MCF 10A (cell line): ENCODE results near the gene LRTM2. TPM values are rescaled to one million over a fixed set of nuclear protein-coding genes. Genes with fewer than 3 reads are reported as not detected.

Experiments used
- BruUV-seq: library from RNA; stranded (reverse); fragments of 400-500 nt; replicated peaks from 2 replicates; lab custom pipeline; 2021; lab: Mats Ljungman, UMichigan
- CTCF ChIA-PET: fragments of 300-600 bp; sonication (Branson Sonifier 250); formaldehyde crosslinking; extraction: SDS; loops from one replicate; lab custom pipeline; 2021; ENCODE audit warnings: antibody characterized with exemption, inconsistent platforms; lab: Yijun Ruan, JAX
- POLR2A ChIA-PET: fragments of 300-600, 350-650 bp; sonication (Branson Sonifier 250); formaldehyde crosslinking; extraction: SDS; loops from one replicate; lab custom pipeline; 2020; ENCODE audit warnings: antibody characterized with exemption, inconsistent platforms; lab: Yijun Ruan, JAX
- DNase-seq: peaks from one replicate; pipeline ENCODE4 v3.0.0-alpha.2; 2018; ENCODE audit not compliant: unreplicated experiment
- H3K27ac Mint-ChIP-seq: one replicate; pipeline ENCODE4 v1.8.0; 2022; ENCODE audit warnings: mild to moderate bottlenecking, low read depth, mixed read lengths; ENCODE audit not compliant: unreplicated experiment
- H3K27me3 Mint-ChIP-seq: one replicate; pipeline ENCODE4 v1.8.0; 2022; ENCODE audit warnings: mixed read lengths; ENCODE audit not compliant: insufficient read depth, unreplicated experiment
- H3K36me3 Mint-ChIP-seq: one replicate; pipeline ENCODE4 v1.8.0; 2022; ENCODE audit warnings: mild to moderate bottlenecking, moderate library complexity, mixed read lengths; ENCODE audit not compliant: insufficient read depth, unreplicated experiment
- H3K4me1 Mint-ChIP-seq: one replicate; pipeline ENCODE4 v1.8.0; 2022; ENCODE audit warnings: mixed read lengths; ENCODE audit not compliant: insufficient read depth, unreplicated experiment
- H3K4me3 Mint-ChIP-seq: one replicate; pipeline ENCODE4 v1.8.0; 2022; ENCODE audit warnings: mild to moderate bottlenecking, moderate library complexity, mixed read lengths; ENCODE audit not compliant: unreplicated experiment
- H3K9me3 Mint-ChIP-seq: one replicate; pipeline ENCODE4 v1.8.0; 2022; ENCODE audit warnings: mixed read lengths; ENCODE audit not compliant: unreplicated experiment
- CTCF ChIP-seq: fragments of 200-600 bp; IDR thresholded peaks from one replicate; pipeline ENCODE4 v1.8.0; 2022; ENCODE audit warnings: antibody characterized with exemption, mild to moderate bottlenecking; ENCODE audit not compliant: unreplicated experiment
- intact Hi-C: fragments of 100-400 bp; cut with micrococcal nuclease; formaldehyde crosslinking; loops from 2 replicates; pipeline ENCODE4 v1.14.1; 2022
- total RNA-seq: library from RNA; stranded (reverse); gene quantifications from 2 replicates; pipeline ENCODE4 v1.2.3, GENCODE V29; 2022

LRTM2 gene
- total RNA-seq, 1 experiment from 2014 or later: not detected

GRCh38 chr12:1881301-1881700 lies 60.9 kb downstream of the LRTM2 start:
- intact Hi-C loops: no loop called here
- Mint-ChIP-seq H3K4me1 (no peaks in the 10 kb centered on the region), H3K27ac (no peak overlapping the region), H3K4me3 (no peak overlapping the region), H3K9me3 (no peaks in the 10 kb centered on the region), H3K27me3 (peaks cover 55% of the 10 kb centered on the region), H3K36me3 (no peaks in the 10 kb centered on the region)
- TF ChIP-seq CTCF: no peak
- ChIA-PET CTCF (interaction anchor here (0.7 kb wide), 1 partner anchor 438 kb away, joined by 3 read pairs; no protein-coding TSS in a partner anchor), POLR2A (interaction anchor here (1.2 kb wide), 1 partner anchor 12 kb away, joined by 3 read pairs; no protein-coding TSS in a partner anchor)
- DNase-seq: no peak
- BruUV-seq: no TSS peak

DNA sequence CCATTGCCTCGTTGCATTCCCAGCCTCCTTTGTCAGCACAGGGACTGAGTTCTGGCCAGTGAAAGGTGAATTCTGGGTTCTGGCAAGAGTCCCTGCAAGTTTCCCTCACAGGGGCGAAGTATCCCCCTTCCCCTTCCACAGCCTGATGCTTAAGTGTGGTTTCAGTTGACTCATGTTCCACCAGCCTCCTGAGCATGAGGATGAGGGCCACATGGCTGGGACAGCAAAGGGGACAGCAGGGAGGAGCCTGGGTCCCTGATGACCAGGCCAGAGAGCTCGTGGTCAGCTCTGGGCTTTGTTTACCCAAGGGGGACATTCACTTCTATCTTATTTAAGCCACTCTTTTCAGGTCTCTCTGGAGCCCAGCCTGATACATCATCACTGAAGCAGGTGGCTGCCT lies 61.6 kb downstream of the LRTM2 start:
- no peaks in the 10 kb centered on the region for H3K36me3 Mint-ChIP-seq
- ChIA-PET POLR2A (no interaction called here), CTCF (interaction anchor here (0.7 kb wide), 1 partner anchor 438 kb away, joined by 3 read pairs; no protein-coding TSS in a partner anchor)
- H3K4me1 Mint-ChIP-seq: no peaks in the 10 kb centered on the region
- peaks cover 55% of the 10 kb centered on the region for H3K27me3 Mint-ChIP-seq
- no TSS peak for BruUV-seq
- intact Hi-C loops: no loop called here
- H3K4me3 Mint-ChIP-seq: no peak overlapping the region
- no peak for TF ChIP-seq CTCF
- H3K9me3 Mint-ChIP-seq: no peaks in the 10 kb centered on the region
- H3K27ac Mint-ChIP-seq: no peak overlapping the region
- DNase-seq: no peak

DNA sequence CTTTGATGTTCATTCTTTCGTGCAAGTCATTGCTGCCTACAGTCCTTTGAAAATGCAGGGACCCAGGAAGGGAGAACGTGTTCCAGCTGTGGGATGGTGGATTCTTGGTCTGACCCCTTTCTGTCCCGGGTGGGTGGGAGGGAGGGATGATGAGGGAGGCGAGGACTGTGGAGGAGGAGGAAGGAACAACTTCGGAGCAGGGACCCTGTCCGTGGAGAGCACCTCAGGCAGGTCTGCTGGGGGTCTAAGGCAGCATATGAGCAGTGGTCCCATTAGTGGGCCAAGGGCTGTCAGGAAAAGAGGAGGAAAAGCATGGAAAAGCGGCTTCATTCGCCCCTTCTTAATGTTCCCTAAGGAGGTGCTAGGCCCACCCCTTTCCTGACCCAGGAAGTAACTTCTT lies 62.0 kb downstream of the LRTM2 start:
- H3K27ac Mint-ChIP-seq: no peak overlapping the region
- intact Hi-C loops: no loop called here
- peaks cover 55% of the 10 kb centered on the region for H3K27me3 Mint-ChIP-seq
- ChIA-PET POLR2A (no interaction called here), CTCF (no interaction called here)
- DNase-seq: no peak
- H3K9me3 Mint-ChIP-seq: no peaks in the 10 kb centered on the region
- no peaks in the 10 kb centered on the region for H3K36me3 Mint-ChIP-seq
- H3K4me1 Mint-ChIP-seq: no peaks in the 10 kb centered on the region
- BruUV-seq: no TSS peak
- H3K4me3 Mint-ChIP-seq: no peak overlapping the region
- no peak for TF ChIP-seq CTCF

DNA sequence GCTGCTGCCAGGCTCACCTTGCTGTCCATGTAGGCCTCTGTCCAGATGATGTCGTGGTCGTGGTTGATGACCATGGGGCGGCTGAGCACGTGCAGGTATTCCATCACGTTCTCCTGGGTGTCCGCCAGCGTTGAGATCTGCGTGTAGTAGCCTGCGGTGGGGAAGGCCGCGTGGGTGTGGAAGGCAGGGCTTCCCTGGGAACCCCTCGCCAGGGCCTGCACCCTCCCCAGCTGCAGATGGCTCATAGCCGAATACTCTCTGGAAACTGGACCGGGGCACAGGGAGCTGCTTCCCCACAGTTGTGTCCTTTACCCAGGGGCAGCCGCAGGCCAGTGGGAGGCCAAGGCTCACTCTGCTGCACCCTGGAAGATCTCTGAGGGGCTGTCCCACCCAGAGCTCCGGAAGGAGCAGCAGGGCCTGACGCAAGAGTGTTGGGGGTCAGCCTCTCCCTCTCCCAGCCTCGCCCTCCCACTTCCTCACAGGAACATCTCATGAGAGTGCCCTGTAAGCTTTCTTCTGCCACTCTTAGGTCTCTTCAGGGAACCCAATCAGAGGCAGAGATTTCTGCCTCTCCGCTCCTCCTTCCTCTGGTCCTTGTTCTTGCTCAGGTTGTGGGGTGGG lies 62.6 kb downstream of the LRTM2 start:
- no TSS peak for BruUV-seq
- TF ChIP-seq CTCF: no peak
- no peak overlapping the region for H3K27ac Mint-ChIP-seq
- intact Hi-C loops: no loop called here
- H3K4me3 Mint-ChIP-seq: no peak overlapping the region
- H3K36me3 Mint-ChIP-seq: no peaks in the 10 kb centered on the region
- no peaks in the 10 kb centered on the region for H3K4me1 Mint-ChIP-seq
- no peak for DNase-seq
- H3K9me3 Mint-ChIP-seq: no peaks in the 10 kb centered on the region
- POLR2A ChIA-PET: no interaction called here
- peaks cover 55% of the 10 kb centered on the region for H3K27me3 Mint-ChIP-seq
- CTCF ChIA-PET: no interaction called here
